ENCODE measurements around the gene SPTLC1.
"Not testable (repeated sequence)": the region's sequence is repeated elsewhere in the genome, so short reads cannot be mapped to it uniquely, and the experiment has no call there.

Gene SPTLC1

GRCh38 chr9:92030367-92030766 lies 84.8 kb downstream of the SPTLC1 start:
- DNase-seq (ENCODE audit: low spot score): no peak

GRCh38 chr9:92029553-92029952 lies 85.7 kb downstream of the SPTLC1 start:
- DNase-seq (ENCODE audit: low spot score): no peak

GRCh38 chr9:92026206-92027002 lies 88.8 kb downstream of the SPTLC1 start:
- no peak for DNase-seq (ENCODE audit: low spot score)

- DNase-seq (ENCODE audit: low spot score): peak; percentile 6
Measured at GRCh38 chr9:92021785-92022541, 93.2 kb downstream of the SPTLC1 start.

GRCh38 chr9:92019658-92020057 lies 95.6 kb downstream of the SPTLC1 start:
- no peak for DNase-seq (ENCODE audit: low spot score)

- DNase-seq (ENCODE audit: low spot score): no peak
Measured at GRCh38 chr9:92010705-92011536, 104.3 kb downstream of the SPTLC1 start.

GRCh38 chr9:92010253-92010652 lies 105.0 kb downstream of the SPTLC1 start:
- not testable (repeated sequence) for DNase-seq (ENCODE audit: low spot score)

GRCh38 chr9:92008041-92008440 lies 107.2 kb downstream of the SPTLC1 start:
- DNase-seq (ENCODE audit: low spot score): no peak

- DNase-seq (ENCODE audit: low spot score): no peak
Measured at GRCh38 chr9:92004045-92004392, 111.2 kb downstream of the SPTLC1 start.

- no peak for DNase-seq (ENCODE audit: low spot score)
Measured at GRCh38 chr9:92003308-92004044, 111.7 kb downstream of the SPTLC1 start.

- DNase-seq (ENCODE audit: low spot score): not testable (repeated sequence)
Measured at GRCh38 chr9:92001948-92002347, 113.3 kb downstream of the SPTLC1 start.

GRCh38 chr9:92001244-92001643 lies 114.0 kb downstream of the SPTLC1 start:
- no peak for DNase-seq (ENCODE audit: low spot score)

- no peak for DNase-seq (ENCODE audit: low spot score)
Measured at GRCh38 chr9:91995000-91995655, 120.1 kb downstream of the SPTLC1 start.

GRCh38 chr9:91994422-91994821 lies 120.8 kb downstream of the SPTLC1 start:
- DNase-seq (ENCODE audit: low spot score): no peak

- DNase-seq (ENCODE audit: low spot score): no peak
Measured at GRCh38 chr9:91992461-91993041, 122.7 kb downstream of the SPTLC1 start.

- DNase-seq (ENCODE audit: low spot score): no peak
Measured at GRCh38 chr9:91991721-91992341, 123.4 kb downstream of the SPTLC1 start.

- no peak for DNase-seq (ENCODE audit: low spot score)
Measured at GRCh38 chr9:91986248-91986647, 129.0 kb downstream of the SPTLC1 start.

GRCh38 chr9:91985692-91986091 lies 129.5 kb downstream of the SPTLC1 start:
- DNase-seq (ENCODE audit: low spot score): no peak
